Suprapubic skin (tissue), 4 donors: ENCODE measurements around the gene GTF2H4. TPM values are rescaled to one million over a fixed set of nuclear protein-coding genes. Genes with fewer than 3 reads are reported as not detected.
A peak's percentile ranks its signal among the peaks of the same experiment; 100 is the strongest.

Experiments used
- DNase-seq, 2 donors: peaks; one replicate each; pipeline ENCODE4 v3.0.0-alpha.2; 2019; ENCODE audit warnings: low spot score in 2 of 2
- H3K27ac ChIP-seq: fragments of 200-600 bp; sonication (generic); one replicate; pipeline ENCODE4 v1.5.1; 2019
- H3K27me3 ChIP-seq: fragments of 200-600 bp; sonication (generic); one replicate; pipeline ENCODE4 v1.5.1; 2019
- H3K36me3 ChIP-seq: fragments of 200-600 bp; sonication (generic); one replicate; pipeline ENCODE4 v1.5.1; 2019
- H3K4me1 ChIP-seq: fragments of 200-600 bp; sonication (generic); one replicate; pipeline ENCODE4 v1.5.1; 2019
- H3K4me3 ChIP-seq: fragments of 200-600 bp; sonication (generic); one replicate; pipeline ENCODE4 v1.5.1; 2019; ENCODE audit warnings: mild to moderate bottlenecking
- H3K9me3 ChIP-seq: fragments of 200-600 bp; sonication (generic); one replicate; pipeline ENCODE4 v1.5.1; 2019
- CTCF ChIP-seq, 2 donors: fragments of 200-600 bp in 1 of 2; fragments of 450-650 bp in 1 of 2; sonication (generic) in 1 of 2; IDR thresholded peaks; one replicate each; pipeline ENCODE4 v1.5.1; 2016 to 2019; ENCODE audit warnings: antibody characterized with exemption in 2 of 2, mild to moderate bottlenecking in 1 of 2, moderate library complexity in 1 of 2
- EP300 ChIP-seq: sonication (generic); formaldehyde crosslinking; IDR thresholded peaks from one replicate; pipeline ENCODE4 v1.6.1; 2017; ENCODE audit warnings: antibody characterized with exemption
- POLR2A ChIP-seq, 2 donors: fragments of 450-650 bp; IDR thresholded peaks; one replicate each; pipeline ENCODE4 v1.6.1; 2017; ENCODE audit warnings: antibody characterized with exemption in 2 of 2, mild to moderate bottlenecking in 2 of 2, moderate library complexity in 2 of 2
- POLR2AphosphoS5 ChIP-seq, 3 donors: sonication (generic); formaldehyde crosslinking; IDR thresholded peaks; one replicate each; pipeline ENCODE4 v1.6.1; 2017; ENCODE audit warnings: antibody characterized with exemption in 3 of 3
- WGBS: methylation state at CpG from one replicate; pipeline ENCODE4 v1.1.5; 2018; 5-methylcytosine and 5-hydroxymethylcytosine counted together
- total RNA-seq, 4 donors: library from RNA; depleted of rRNA; stranded (reverse); fragments of >200 nt; gene quantifications; one replicate each; pipeline ENCODE4 v1.1.0, GENCODE V29; 2016

The GTF2H4 gene
- total RNA-seq, 4 donors from 2014 or later: 10.5 to 33.5 (median 11.3) TPM

- Histone ChIP-seq H3K27ac (peak overlapping the region; percentile 98), H3K4me1 (peaks cover 69% of the 10 kb centered on the region), H3K4me3 (peak overlapping the region; percentile 82), H3K36me3 (peaks cover 14% of the 10 kb centered on the region), H3K27me3 (no peaks in the 10 kb centered on the region), H3K9me3 (no peaks in the 10 kb centered on the region)
- DNase-seq: no peak
- no peak for TF ChIP-seq CTCF (IDR thresholded peaks at IDR 0.05)
- TF ChIP-seq POLR2AphosphoS5 (IDR thresholded peaks at IDR 0.05): no peak
- TF ChIP-seq POLR2A (IDR thresholded peaks at IDR 0.05): no peak
- TF ChIP-seq EP300: no peak
- WGBS: 21% methylated on average over 11 of the region's 59 CpGs
Measured at GRCh38 chr6:30884521-30885480, 23.2 kb upstream of the GTF2H4 start.

GRCh38 chr6:30885481-30885998, 22.5 kb upstream of the GTF2H4 start:
- H3K9me3 ChIP-seq: no peaks in the 10 kb centered on the region
- H3K4me3 ChIP-seq: peak overlapping the region; percentile 82
- no peak for DNase-seq
- H3K27me3 ChIP-seq: no peaks in the 10 kb centered on the region
- 36% methylated on average over 7 of the region's 7 CpGs for WGBS
- H3K36me3 ChIP-seq: peaks cover 20% of the 10 kb centered on the region
- H3K27ac ChIP-seq: peak overlapping the region; percentile 98
- H3K4me1 ChIP-seq: peaks cover 76% of the 10 kb centered on the region
- TF ChIP-seq POLR2A (IDR thresholded peaks at IDR 0.05) (no peak), POLR2AphosphoS5 (IDR thresholded peaks at IDR 0.05) (no peak), EP300 (no peak), CTCF (IDR thresholded peaks at IDR 0.05) (no peak)

- DNase-seq: peak; percentile 87 to 88
- WGBS: 29% methylated on average over 18 of the region's 18 CpGs
- peaks cover 83% of the 10 kb centered on the region for H3K4me1 ChIP-seq
Measured at GRCh38 chr6:30885999-30886896, 21.8 kb upstream of the GTF2H4 start.

GRCh38 chr6:30886897-30887255, 21.1 kb upstream of the GTF2H4 start:
- Histone ChIP-seq H3K9me3 (no peaks in the 10 kb centered on the region), H3K4me1 (peaks cover 79% of the 10 kb centered on the region), H3K36me3 (peaks cover 31% of the 10 kb centered on the region), H3K27ac (peak overlapping the region; percentile 98), H3K4me3 (peak overlapping the region; percentile 82), H3K27me3 (no peaks in the 10 kb centered on the region)
- TF ChIP-seq EP300 (no peak), POLR2A (IDR thresholded peaks at IDR 0.05) (no peak)
- DNase-seq: no peak

More at GRCh38 chr6:30885999-30886896, 21.8 kb upstream of the GTF2H4 start:
- H3K9me3 ChIP-seq: no peaks in the 10 kb centered on the region
- H3K4me3 ChIP-seq: peak overlapping the region; percentile 82
- H3K27ac ChIP-seq: peak overlapping the region; percentile 98
- no peaks in the 10 kb centered on the region for H3K27me3 ChIP-seq
- TF ChIP-seq POLR2A (IDR thresholded peaks at IDR 0.05) (peak in 1 of 2 donors; percentile 22), EP300 (no peak), CTCF (IDR thresholded peaks at IDR 0.05) (no peak)
- peaks cover 27% of the 10 kb centered on the region for H3K36me3 ChIP-seq

- no peak for DNase-seq
- H3K4me1 ChIP-seq: peaks cover 68% of the 10 kb centered on the region
- no peak overlapping the region for H3K4me3 ChIP-seq
- H3K36me3 ChIP-seq: peaks cover 44% of the 10 kb centered on the region
- no peaks in the 10 kb centered on the region for H3K27me3 ChIP-seq
- H3K27ac ChIP-seq: peak overlapping the region; percentile 5
- TF ChIP-seq CTCF (IDR thresholded peaks at IDR 0.05): no peak
- no peak for TF ChIP-seq EP300
- no peak for TF ChIP-seq POLR2AphosphoS5 (IDR thresholded peaks at IDR 0.05)
- no peak for TF ChIP-seq POLR2A (IDR thresholded peaks at IDR 0.05)
- no peaks in the 10 kb centered on the region for H3K9me3 ChIP-seq
- WGBS: 43% methylated on average over 6 of the region's 6 CpGs
Measured at GRCh38 chr6:30887901-30888815, 19.8 kb upstream of the GTF2H4 start.
